ENCODE data around the gene ZNF304. TPM values are rescaled to one million over a fixed set of nuclear protein-coding genes. Genes with fewer than 3 reads are reported as not detected.

Gene ZNF304
- total and polyA plus RNA-seq, 9 of the 15 experiments (the other 6 are each of a cell fraction or from before 2014, with no cell fraction given), result 0.82 to 5.5 (median 3.6) TPM

GRCh38 chr19:57362997-57363687, 12.1 kb downstream of the ZNF304 start, which contains the start of the genes TRAPPC2B and ZNF547 (continued):
- no peak for TF ChIP-seq PRDM10 (IDR thresholded peaks at IDR 0.05; ENCODE audit: partially characterized antibody)
- no peak for TF ChIP-seq ZNF583 (CRISPR knock-in tag; IDR thresholded peaks at IDR 0.05)
- no peak for TF ChIP-seq PTTG1 (tag; IDR thresholded peaks at IDR 0.05; ENCODE audit: low read depth)
- TF ChIP-seq ELF1 (tag; IDR thresholded peaks at IDR 0.05), result peak; percentile 63; the same call in 1 of the 2 replicates
- TF ChIP-seq ZNF699 (CRISPR knock-in tag; IDR thresholded peaks at IDR 0.05; ENCODE audit: insufficient replicate concordance), result no peak
- TF ChIP-seq, protein P1, sequence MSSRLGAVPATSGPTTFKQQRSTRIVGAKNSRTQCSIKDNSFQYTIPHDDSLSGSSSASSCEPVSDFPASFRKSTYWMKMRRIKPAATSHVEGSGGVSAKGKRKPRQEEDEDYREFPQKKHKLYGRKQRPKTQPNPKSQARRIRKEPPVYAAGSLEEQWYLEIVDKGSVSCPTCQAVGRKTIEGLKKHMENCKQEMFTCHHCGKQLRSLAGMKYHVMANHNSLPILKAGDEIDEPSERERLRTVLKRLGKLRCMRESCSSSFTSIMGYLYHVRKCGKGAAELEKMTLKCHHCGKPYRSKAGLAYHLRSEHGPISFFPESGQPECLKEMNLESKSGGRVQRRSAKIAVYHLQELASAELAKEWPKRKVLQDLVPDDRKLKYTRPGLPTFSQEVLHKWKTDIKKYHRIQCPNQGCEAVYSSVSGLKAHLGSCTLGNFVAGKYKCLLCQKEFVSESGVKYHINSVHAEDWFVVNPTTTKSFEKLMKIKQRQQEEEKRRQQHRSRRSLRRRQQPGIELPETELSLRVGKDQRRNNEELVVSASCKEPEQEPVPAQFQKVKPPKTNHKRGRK (tag; IDR thresholded peaks at IDR 0.05), result no peak
- peak; percentile 41 for TF ChIP-seq PHF20 (IDR thresholded peaks at IDR 0.05; ENCODE audit: partially characterized antibody)
- TF ChIP-seq NFRKB (IDR thresholded peaks at IDR 0.05; ENCODE audit: low read depth), result 0 out of 2 replicates have a peak, but pooled peaks have one; percentile 44
- no peak for TF ChIP-seq ILF3 (IDR thresholded peaks at IDR 0.05; ENCODE audit: borderline replicate concordance)
- peak in 2 of 3 experiments; percentile 24 to 78 for TF ChIP-seq YY1 (IDR thresholded peaks at IDR 0.05; ENCODE audit: borderline replicate concordance in 1 of 3, control insufficient read depth in 1 of 3, extremely low read depth in 1 of 3, insufficient read depth in 3 of 3, insufficient read length in 1 of 3, insufficient replicate concordance in 2 of 3, low read depth in 1 of 3, low read length in 2 of 3)
- peak; percentile 92 for TF ChIP-seq ZBTB12 (CRISPR knock-in tag; IDR thresholded peaks at IDR 0.05)
- 0 out of 2 replicates have a peak, but pooled peaks have one; percentile 33 for TF ChIP-seq ELF2 (CRISPR knock-in tag; IDR thresholded peaks at IDR 0.05)
- peak; percentile 32 for TF ChIP-seq MEIS2 (IDR thresholded peaks at IDR 0.05; ENCODE audit: partially characterized antibody)
- TF ChIP-seq PHF8 (IDR thresholded peaks at IDR 0.05; ENCODE audit: borderline replicate concordance, low read length), result peak; percentile 56; the same call in 1 of the 2 replicates
- no peak for TF ChIP-seq SMARCE1 (IDR thresholded peaks at IDR 0.05)
- no peak for TF ChIP-seq ZBED1 (IDR thresholded peaks at IDR 0.05)
- TF ChIP-seq SP1 (CRISPR knock-in tag; IDR thresholded peaks at IDR 0.05), result peak; percentile 39; the same call in 1 of the 2 replicates
- TF ChIP-seq NCOA6 (IDR thresholded peaks at IDR 0.05), result peak; percentile 96
- no peak for TF ChIP-seq GTF2F1 (IDR thresholded peaks at IDR 0.05; ENCODE audit: low read depth, low read length)
- TF ChIP-seq ZNF766 (CRISPR knock-in tag; conservative IDR thresholded peaks at IDR 0.05), result no peak; the same call in 1 of the 2 replicates
- no peak for TF ChIP-seq ARID1B (IDR thresholded peaks at IDR 0.05)
